NT2/D1 (cell line): Measurements from ENCODE around the gene PLTP.

Source experiments
- DNase-seq: peaks from one replicate; pipeline ENCODE4 v3.0.0-alpha.2; 2011; ENCODE audit warnings: low read depth, low spot score
- H3K27me3 ChIP-seq: 2 replicates; pipeline ENCODE4 v1.6.0; 2011; ENCODE audit warnings: mild to moderate bottlenecking; ENCODE audit not compliant: insufficient read length, insufficient read depth
- H3K36me3 ChIP-seq: 2 replicates; pipeline ENCODE4 v1.6.1; 2011; ENCODE audit warnings: mild to moderate bottlenecking, low read length, mixed read lengths; ENCODE audit not compliant: insufficient read depth, insufficient read length
- H3K4me1 ChIP-seq: 2 replicates; pipeline ENCODE4 v1.5.1; 2011; ENCODE audit not compliant: insufficient read depth, insufficient read length
- H3K4me3 ChIP-seq: 2 replicates; pipeline ENCODE4 v1.5.1; 2011; ENCODE audit warnings: low read depth; ENCODE audit not compliant: insufficient read length
- H3K9ac ChIP-seq: 2 replicates; pipeline ENCODE4 v1.6.0; 2011; ENCODE audit warnings: low read depth; ENCODE audit not compliant: insufficient read length
- H3K9me3 ChIP-seq: 2 replicates; pipeline ENCODE4 v1.5.1; 2011; ENCODE audit warnings: mild to moderate bottlenecking, low read length; ENCODE audit not compliant: insufficient read depth
- SUZ12 ChIP-seq: IDR thresholded peaks from 2 replicates; pipeline ENCODE4 v1.6.1; 2011; ENCODE audit not compliant: insufficient read length, insufficient read depth; ENCODE audit errors: extremely low read depth
- YY1 ChIP-seq: IDR thresholded peaks from 2 replicates; pipeline ENCODE4 v1.6.1; 2011; ENCODE audit not compliant: insufficient read length, insufficient read depth
- ZNF274 ChIP-seq: IDR thresholded peaks from 2 replicates; pipeline ENCODE4 v1.6.1; 2011; ENCODE audit warnings: mild to moderate bottlenecking, low read depth, low read length

Gene PLTP

GRCh38 chr20:45851501-45851900 lies 60.5 kb downstream of the PLTP start:
- no peak for TF ChIP-seq ZNF274
- TF ChIP-seq YY1, result no peak
- no peak for TF ChIP-seq SUZ12
- H3K36me3 ChIP-seq, result peaks cover 34% of the 10 kb centered on the region
- H3K9ac ChIP-seq, result no peak overlapping the region
- no peak overlapping the region for H3K4me3 ChIP-seq
- no peaks in the 10 kb centered on the region for H3K27me3 ChIP-seq
- no peaks in the 10 kb centered on the region for H3K9me3 ChIP-seq
- DNase-seq, result no peak
- peaks cover 9% of the 10 kb centered on the region for H3K4me1 ChIP-seq

GRCh38 chr20:45850926-45851325 lies 61.0 kb downstream of the PLTP start:
- Histone ChIP-seq H3K9me3 (no peaks in the 10 kb centered on the region), H3K27me3 (no peaks in the 10 kb centered on the region), H3K4me1 (peaks cover 9% of the 10 kb centered on the region), H3K4me3 (no peak overlapping the region), H3K9ac (no peak overlapping the region), H3K36me3 (peaks cover 38% of the 10 kb centered on the region)
- DNase-seq, result no peak
- TF ChIP-seq ZNF274 (no peak), YY1 (no peak), SUZ12 (no peak)

GRCh38 chr20:45850238-45850637 lies 61.7 kb downstream of the PLTP start:
- no peaks in the 10 kb centered on the region for H3K9me3 ChIP-seq
- no peak overlapping the region for H3K4me3 ChIP-seq
- H3K4me1 ChIP-seq, result peaks cover 9% of the 10 kb centered on the region
- no peak for DNase-seq
- H3K36me3 ChIP-seq, result peaks cover 34% of the 10 kb centered on the region
- H3K9ac ChIP-seq, result no peak overlapping the region
- H3K27me3 ChIP-seq, result no peaks in the 10 kb centered on the region
- no peak for TF ChIP-seq ZNF274
- TF ChIP-seq SUZ12, result no peak
- TF ChIP-seq YY1, result no peak

- Histone ChIP-seq H3K4me3 (no peak overlapping the region), H3K36me3 (peaks cover 29% of the 10 kb centered on the region), H3K9ac (no peak overlapping the region), H3K4me1 (no peaks in the 10 kb centered on the region), H3K9me3 (no peaks in the 10 kb centered on the region), H3K27me3 (no peaks in the 10 kb centered on the region)
- TF ChIP-seq YY1 (no peak), ZNF274 (no peak)
- DNase-seq, result no peak
Observed at GRCh38 chr20:45848969-45849582, 62.9 kb downstream of the PLTP start.
